GM23248 (cell line): ENCODE measurements around the gene ZNF326. TPM values are rescaled to one million over a fixed set of nuclear protein-coding genes. Genes with fewer than 3 reads are reported as not detected.

Source experiments
- DNase-seq: peaks from one replicate; pipeline ENCODE4 v3.0.0-alpha.2; 2015
- H2AFZ ChIP-seq: fragments of 200-600 bp; sonication (generic); 2 replicates; pipeline ENCODE4 v1.6.1; 2016; ENCODE audit warnings: antibody characterized with exemption
- H3F3A ChIP-seq: fragments of 200-600 bp; sonication (generic); 2 replicates; pipeline ENCODE4 v1.6.1; 2016; ENCODE audit warnings: mild to moderate bottlenecking, antibody characterized with exemption, mixed run types; ENCODE audit not compliant: insufficient read depth
- H3K27ac ChIP-seq: fragments of 200-600 bp; sonication (generic); 2 replicates; pipeline ENCODE4 v1.5.1; 2016; ENCODE audit warnings: mild to moderate bottlenecking
- H3K27me3 ChIP-seq: fragments of 200-600 bp; sonication (generic); replicated peaks from 2 replicates; pipeline ENCODE4 v1.6.1; 2016; ENCODE audit warnings: mild to moderate bottlenecking; ENCODE audit not compliant: insufficient read depth
- H3K36me3 ChIP-seq: fragments of 200-600 bp; sonication (generic); 2 replicates; pipeline ENCODE4 v1.6.1; 2016; ENCODE audit warnings: low read depth, mild to moderate bottlenecking
- H3K4me1 ChIP-seq: fragments of 200-600 bp; sonication (generic); 2 replicates; pipeline ENCODE4 v1.6.1; 2016; ENCODE audit warnings: mild to moderate bottlenecking; ENCODE audit not compliant: insufficient read depth
- H3K4me2 ChIP-seq: fragments of 200-600 bp; sonication (generic); one replicate; pipeline ENCODE4 v1.6.1; 2016; ENCODE audit warnings: mild to moderate bottlenecking; ENCODE audit not compliant: unreplicated experiment
- H3K4me3 ChIP-seq: fragments of 200-600 bp; sonication (generic); 2 replicates; pipeline ENCODE4 v1.5.1; 2016; ENCODE audit warnings: mild to moderate bottlenecking
- H3K79me2 ChIP-seq: fragments of 200-600 bp; sonication (generic); 2 replicates; pipeline ENCODE4 v1.6.1; 2016; ENCODE audit warnings: mild to moderate bottlenecking; ENCODE audit not compliant: insufficient read depth
- H3K9ac ChIP-seq: fragments of 200-600 bp; sonication (generic); 2 replicates; pipeline ENCODE4 v1.6.1; 2016; ENCODE audit warnings: mild to moderate bottlenecking
- H3K9me2 ChIP-seq: fragments of 200-600 bp; sonication (generic); 2 replicates; pipeline ENCODE4 v1.6.1; 2016; ENCODE audit warnings: mixed run types, mild to moderate bottlenecking, moderate library complexity; ENCODE audit not compliant: insufficient read depth
- H3K9me3 ChIP-seq: fragments of 200-600 bp; sonication (generic); one replicate; pipeline ENCODE4 v1.6.1; 2017; ENCODE audit warnings: low read depth
- H4K20me1 ChIP-seq: fragments of 200-600 bp; sonication (generic); 2 replicates; pipeline ENCODE4 v1.6.0; 2016; ENCODE audit not compliant: insufficient read depth
- EZH2 ChIP-seq: fragments of 200-600 bp; sonication (generic); IDR thresholded peaks from 2 replicates; pipeline ENCODE4 v1.6.1; 2018; ENCODE audit warnings: antibody characterized with exemption, mild to moderate bottlenecking; ENCODE audit not compliant: insufficient read depth, poor library complexity, severe bottlenecking
- EZH2phosphoT487 ChIP-seq: fragments of 200-600 bp; sonication (generic); IDR thresholded peaks from 2 replicates; pipeline ENCODE4 v1.6.1; 2018; ENCODE audit warnings: antibody characterized with exemption, moderate library complexity, mild to moderate bottlenecking, low read depth; ENCODE audit not compliant: insufficient read depth
- WGBS, 2 experiments: methylation state at CpG; one replicate each; pipeline ENCODE4 v1.1.6; 2015 to 2017; ENCODE audit warnings: low lambda C conversion rate in 2 of 2, low coverage in 1 of 2; ENCODE audit errors: missing lambda C conversion rate in 2 of 2; 5-methylcytosine and 5-hydroxymethylcytosine counted together
- in situ Hi-C: fragments of 300-500 bp; cut with MboI; formaldehyde crosslinking; loops from 2 replicates; pipeline ENCODE4 v1.15.0; 2020
- polyA plus RNA-seq: library from polyadenylated mRNA; unstranded; fragments of >200 nt; fragmentation: Nextera tagmentation; extraction: Ambion mirVana; gene quantifications from 2 replicates; pipeline ENCODE4 v1.2.1, GENCODE V29; 2016
- total RNA-seq: library from RNA; depleted of rRNA; stranded (reverse); fragments of >200 nt; shearing (Covaris generic); gene quantifications from 2 replicates; pipeline ENCODE4 v1.2.3, GENCODE V29; 2014

The ZNF326 gene
- total and polyA plus RNA-seq, 2 experiments from 2014 or later: 5.2 to 17.7 TPM

GRCh38 chr1:89962742-89963075, 32.2 kb upstream of the ZNF326 start:
- no peak overlapping the region for H3K27ac ChIP-seq
- 82 to 88% methylated on average over 1 of the region's 1 CpG for WGBS, 2 experiments
- peaks cover 12% of the 10 kb centered on the region for H3K4me1 ChIP-seq
- no peaks in the 10 kb centered on the region for H4K20me1 ChIP-seq
- no peaks in the 10 kb centered on the region for H3K27me3 ChIP-seq
- TF ChIP-seq EZH2: no peak
- TF ChIP-seq EZH2phosphoT487: no peak
- H3K4me3 ChIP-seq: no peak overlapping the region
- in situ Hi-C loops: no loop called here
- peak; percentile 65 for DNase-seq
- no peaks in the 10 kb centered on the region for H3K36me3 ChIP-seq
- H3K9me3 ChIP-seq: no peaks in the 10 kb centered on the region
- peak overlapping the region; percentile 17 for H3K4me2 ChIP-seq
- peaks cover 7% of the 10 kb centered on the region; the same call in 1 of the 2 replicates for H3F3A ChIP-seq
- no peaks in the 10 kb centered on the region for H3K79me2 ChIP-seq
- H3K9me2 ChIP-seq: no peaks in the 10 kb centered on the region
- H2AFZ ChIP-seq: no peak overlapping the region
- no peak overlapping the region for H3K9ac ChIP-seq

GRCh38 chr1:89965193-89965768, 29.6 kb upstream of the ZNF326 start:
- TF ChIP-seq EZH2: no peak
- no peak for TF ChIP-seq EZH2phosphoT487
- Histone ChIP-seq H3K9ac (no peak overlapping the region), H3K9me3 (no peaks in the 10 kb centered on the region), H3K4me1 (peaks cover 12% of the 10 kb centered on the region), H3K4me2 (no peak overlapping the region), H3K79me2 (no peaks in the 10 kb centered on the region), H3K36me3 (no peaks in the 10 kb centered on the region), H3F3A (peaks cover 7% of the 10 kb centered on the region; the same call in 1 of the 2 replicates), H2AFZ (no peak overlapping the region), H3K27me3 (no peaks in the 10 kb centered on the region), H4K20me1 (no peaks in the 10 kb centered on the region), H3K9me2 (no peaks in the 10 kb centered on the region), H3K4me3 (no peak overlapping the region), H3K27ac (no peak overlapping the region)
- no peak for DNase-seq
- 59 to 63% methylated on average over 4 of the region's 4 CpGs for WGBS, 2 experiments
- in situ Hi-C loops: no loop called here

GRCh38 chr1:89966656-89967055, 28.3 kb upstream of the ZNF326 start:
- Histone ChIP-seq H3K79me2 (no peaks in the 10 kb centered on the region), H3K27ac (no peak overlapping the region), H3K9ac (no peak overlapping the region), H3K9me3 (no peaks in the 10 kb centered on the region), H3K9me2 (no peaks in the 10 kb centered on the region), H3K4me2 (no peak overlapping the region), H4K20me1 (no peaks in the 10 kb centered on the region), H3F3A (peaks cover 8% of the 10 kb centered on the region; the same call in 1 of the 2 replicates), H3K27me3 (no peaks in the 10 kb centered on the region), H3K4me1 (peaks cover 16% of the 10 kb centered on the region), H3K4me3 (no peak overlapping the region), H2AFZ (no peak overlapping the region), H3K36me3 (no peaks in the 10 kb centered on the region)
- 54 to 55% methylated on average over 5 of the region's 5 CpGs for WGBS, 2 experiments
- in situ Hi-C loops: no loop called here
- DNase-seq: no peak
- TF ChIP-seq EZH2phosphoT487: no peak
- TF ChIP-seq EZH2: no peak

GRCh38 chr1:89971600-89971999, 23.3 kb upstream of the ZNF326 start:
- no peak for DNase-seq
- H3K4me2 ChIP-seq: no peak overlapping the region

GRCh38 chr1:89972024-89972423, 22.9 kb upstream of the ZNF326 start:
- H3K79me2 ChIP-seq: no peaks in the 10 kb centered on the region
- peaks cover 17% of the 10 kb centered on the region; the same call in 1 of the 2 replicates for H3F3A ChIP-seq
- no peaks in the 10 kb centered on the region for H3K9me2 ChIP-seq
- no peaks in the 10 kb centered on the region for H3K27me3 ChIP-seq
- no peak overlapping the region for H3K4me2 ChIP-seq
- no peaks in the 10 kb centered on the region for H4K20me1 ChIP-seq
- H3K9me3 ChIP-seq: no peaks in the 10 kb centered on the region
- in situ Hi-C loops: no loop called here
- H2AFZ ChIP-seq: no peak overlapping the region
- no peak overlapping the region for H3K9ac ChIP-seq
- no peak overlapping the region for H3K27ac ChIP-seq
- peaks cover 28% of the 10 kb centered on the region for H3K4me1 ChIP-seq
- no peaks in the 10 kb centered on the region for H3K36me3 ChIP-seq
- DNase-seq: no peak
- H3K4me3 ChIP-seq: no peak overlapping the region
- TF ChIP-seq EZH2phosphoT487: no peak
- no peak for TF ChIP-seq EZH2

More at GRCh38 chr1:89971600-89971999, 23.3 kb upstream of the ZNF326 start:
- Histone ChIP-seq H3K27ac (no peak overlapping the region), H3K4me3 (no peak overlapping the region), H3K4me1 (peaks cover 28% of the 10 kb centered on the region), H3F3A (peaks cover 17% of the 10 kb centered on the region; the same call in 1 of the 2 replicates), H3K9me3 (no peaks in the 10 kb centered on the region), H3K9me2 (no peaks in the 10 kb centered on the region), H2AFZ (no peak overlapping the region), H3K79me2 (no peaks in the 10 kb centered on the region), H3K27me3 (no peaks in the 10 kb centered on the region), H4K20me1 (no peaks in the 10 kb centered on the region), H3K9ac (no peak overlapping the region), H3K36me3 (no peaks in the 10 kb centered on the region)
- 100% methylated on average over 1 of the region's 1 CpG for WGBS, 2 experiments
- TF ChIP-seq EZH2phosphoT487 (no peak), EZH2 (no peak)
- in situ Hi-C loops: no loop called here
